ENCODE measurements around the gene DCDC1. TPM values are rescaled to one million over a fixed set of nuclear protein-coding genes. Genes with fewer than 3 reads are reported as not detected.

The DCDC1 gene
- total RNA-seq, 2 experiments from 2014 or later: 0.13 TPM; not detected in 1

Other genes with a start within 250 kb of the DCDC1 start
- 11.6 and 12.8 TPM in 2 replicates for gene DNAJC24, start 121 bp upstream of the DCDC1 start, total RNA-seq (2014; rRNA removed; shearing (Covaris generic))
- gene DNAJC24, start 121 bp upstream of the DCDC1 start, total RNA-seq (2022): 16.2 and 16.3 TPM in 2 replicates
- gene IMMP1L, start 139.9 kb upstream of the DCDC1 start, total RNA-seq (2014; rRNA removed; shearing (Covaris generic)): 15.8 and 27.9 TPM in 2 replicates
- gene IMMP1L, start 139.9 kb upstream of the DCDC1 start, total RNA-seq (2022): 28.9 and 37.3 TPM in 2 replicates
- gene ELP4, start 140.0 kb upstream of the DCDC1 start, total RNA-seq (2014; rRNA removed; shearing (Covaris generic)): 27.6 and 27.9 TPM in 2 replicates
- gene ELP4, start 140.0 kb upstream of the DCDC1 start, total RNA-seq (2022): 28.3 and 32.7 TPM in 2 replicates